WTC11 (cell line): ENCODE data around the gene FRMD8. TPM values are rescaled to one million over a fixed set of nuclear protein-coding genes. Genes with fewer than 3 reads are reported as not detected.

ENCODE experiments used
- ATAC-seq: fragments of 200-7000 bp; cut with Tn5 transposase; 2 replicates; pipeline ENCODE4 v1.10.0; 2021; ENCODE audit warnings: mild to moderate bottlenecking, moderate library complexity
- CTCF ChIA-PET: fragments of 300-600 bp; sonication (Branson Sonifier 250); formaldehyde crosslinking; loops from one replicate; lab custom pipeline; 2021; ENCODE audit warnings: antibody characterized with exemption; lab: Charles Lee
- POLR2A ChIA-PET: fragments of 350-600 bp; sonication (Branson Sonifier 250); formaldehyde crosslinking; loops from one replicate; lab custom pipeline; 2021; ENCODE audit warnings: antibody characterized with exemption; lab: Charles Lee
- DNase-seq: peaks from one replicate; pipeline ENCODE4 v3.0.0; 2021; ENCODE audit warnings: low spot score
- H3K27ac Mint-ChIP-seq: 2 replicates; pipeline ENCODE4 v1.8.0; 2021; ENCODE audit warnings: mixed read lengths
- H3K27me3 Mint-ChIP-seq: 2 replicates; pipeline ENCODE4 v1.8.0; 2021; ENCODE audit warnings: low read depth, mild to moderate bottlenecking, moderate library complexity, mixed read lengths
- H3K36me3 Mint-ChIP-seq: 2 replicates; pipeline ENCODE4 v1.8.0; 2021; ENCODE audit warnings: mixed read lengths
- H3K4me1 Mint-ChIP-seq: 2 replicates; pipeline ENCODE4 v1.8.0; 2022; ENCODE audit warnings: mixed read lengths
- H3K4me3 Mint-ChIP-seq: 2 replicates; pipeline ENCODE4 v1.8.0; 2021; ENCODE audit warnings: mild to moderate bottlenecking, moderate library complexity, mixed read lengths
- H3K9me3 Mint-ChIP-seq: 2 replicates; pipeline ENCODE4 v1.8.0; 2021; ENCODE audit warnings: mixed read lengths
- CREB1 ChIP-seq: sonication (generic); formaldehyde crosslinking; IDR thresholded peaks from 2 replicates; pipeline ENCODE4 v1.8.0; 2023; ENCODE audit warnings: mild to moderate bottlenecking, missing genetic modification reagents
- ESRRA ChIP-seq: sonication (generic); formaldehyde crosslinking; IDR thresholded peaks from 2 replicates; pipeline ENCODE4 v1.8.1; 2022; ENCODE audit warnings: mild to moderate bottlenecking, missing genetic modification reagents, borderline replicate concordance
- RELA ChIP-seq: sonication (generic); formaldehyde crosslinking; IDR thresholded peaks from 2 replicates; pipeline ENCODE4 v1.8.1; 2022; ENCODE audit warnings: missing genetic modification reagents, mild to moderate bottlenecking, borderline replicate concordance
- TCF7 ChIP-seq: sonication (generic); formaldehyde crosslinking; IDR thresholded peaks from 2 replicates; pipeline ENCODE4 v1.8.0; 2022; ENCODE audit warnings: mild to moderate bottlenecking, low read depth, missing genetic modification reagents, moderate library complexity
- ZBTB21 ChIP-seq: sonication (generic); formaldehyde crosslinking; IDR thresholded peaks from 2 replicates; pipeline ENCODE4 v1.8.1; 2023; ENCODE audit warnings: mild to moderate bottlenecking, missing genetic modification reagents, borderline replicate concordance
- ZNF396 ChIP-seq: fragments of 250-450 bp; sonication (Bioruptor Pico); IDR thresholded peaks from 2 replicates; pipeline ENCODE4 v1.8.0; 2021; ENCODE audit warnings: mild to moderate bottlenecking, moderate library complexity, borderline replicate concordance
- total RNA-seq: library from RNA; stranded (reverse); gene quantifications from 3 replicates; pipeline ENCODE4 v1.2.3, GENCODE V29; 2021
- TF ChIP-seq, protein P1 (sequence below): sonication (generic); formaldehyde crosslinking; IDR thresholded peaks from 2 replicates; pipeline ENCODE4 v1.8.0; 2022; ENCODE audit warnings: mild to moderate bottlenecking, missing genetic modification reagents
- TF ChIP-seq, protein P2 (sequence below): sonication (generic); formaldehyde crosslinking; IDR thresholded peaks from 2 replicates; pipeline ENCODE4 v1.8.0; 2023; ENCODE audit warnings: mild to moderate bottlenecking, missing genetic modification reagents
- TF ChIP-seq, protein P3 (sequence below): fragments of 200-600 bp; IDR thresholded peaks from 2 replicates; pipeline ENCODE4 v1.8.0; 2022; ENCODE audit warnings: antibody characterized with exemption

FRMD8 gene
- total RNA-seq, 1 experiment from 2014 or later = 23.7 TPM

DNA sequence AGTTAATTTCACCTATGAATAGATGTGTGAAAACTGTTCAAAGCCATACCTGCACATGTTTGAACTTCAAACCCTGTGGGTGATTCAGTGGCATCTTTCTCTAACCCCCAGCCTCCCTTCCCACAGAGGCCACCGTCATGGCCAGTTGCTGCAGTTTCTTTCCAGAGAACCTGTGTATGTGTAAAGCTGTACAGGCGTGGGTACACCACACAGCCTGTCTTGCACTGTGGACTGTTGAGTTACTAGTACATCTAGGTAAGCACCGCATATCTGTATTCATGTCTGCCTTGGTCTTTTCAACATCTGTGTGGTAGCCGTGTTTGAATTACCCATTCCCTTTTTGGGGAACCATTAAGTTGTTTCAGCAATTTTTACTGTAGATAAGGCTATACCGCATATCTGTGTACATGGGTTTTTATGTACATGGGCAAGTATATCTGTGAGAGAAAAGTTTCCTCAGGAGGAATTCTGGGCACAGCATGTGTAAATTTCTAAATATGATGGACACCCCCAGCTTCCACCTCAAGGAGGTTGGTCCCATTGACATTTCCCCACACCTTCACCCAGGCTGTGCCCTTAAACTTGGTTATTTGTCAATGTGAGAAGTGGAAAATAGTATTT lies 50.1 kb downstream of the FRMD8 start (continued):
- TF ChIP-seq, protein P1, sequence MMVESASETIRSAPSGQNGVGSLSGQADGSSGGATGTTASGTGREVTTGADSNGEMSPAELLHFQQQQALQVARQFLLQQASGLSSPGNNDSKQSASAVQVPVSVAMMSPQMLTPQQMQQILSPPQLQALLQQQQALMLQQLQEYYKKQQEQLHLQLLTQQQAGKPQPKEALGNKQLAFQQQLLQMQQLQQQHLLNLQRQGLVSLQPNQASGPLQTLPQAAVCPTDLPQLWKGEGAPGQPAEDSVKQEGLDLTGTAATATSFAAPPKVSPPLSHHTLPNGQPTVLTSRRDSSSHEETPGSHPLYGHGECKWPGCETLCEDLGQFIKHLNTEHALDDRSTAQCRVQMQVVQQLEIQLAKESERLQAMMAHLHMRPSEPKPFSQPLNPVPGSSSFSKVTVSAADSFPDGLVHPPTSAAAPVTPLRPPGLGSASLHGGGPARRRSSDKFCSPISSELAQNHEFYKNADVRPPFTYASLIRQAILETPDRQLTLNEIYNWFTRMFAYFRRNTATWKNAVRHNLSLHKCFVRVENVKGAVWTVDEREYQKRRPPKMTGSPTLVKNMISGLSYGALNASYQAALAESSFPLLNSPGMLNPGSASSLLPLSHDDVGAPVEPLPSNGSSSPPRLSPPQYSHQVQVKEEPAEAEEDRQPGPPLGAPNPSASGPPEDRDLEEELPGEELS (CRISPR knock-in tag) = no peak
- TF ChIP-seq ZNF396 (CRISPR knock-in tag) (no peak), RELA (no peak), CREB1 (CRISPR knock-in tag) (no peak)
- TF ChIP-seq, protein P2, sequence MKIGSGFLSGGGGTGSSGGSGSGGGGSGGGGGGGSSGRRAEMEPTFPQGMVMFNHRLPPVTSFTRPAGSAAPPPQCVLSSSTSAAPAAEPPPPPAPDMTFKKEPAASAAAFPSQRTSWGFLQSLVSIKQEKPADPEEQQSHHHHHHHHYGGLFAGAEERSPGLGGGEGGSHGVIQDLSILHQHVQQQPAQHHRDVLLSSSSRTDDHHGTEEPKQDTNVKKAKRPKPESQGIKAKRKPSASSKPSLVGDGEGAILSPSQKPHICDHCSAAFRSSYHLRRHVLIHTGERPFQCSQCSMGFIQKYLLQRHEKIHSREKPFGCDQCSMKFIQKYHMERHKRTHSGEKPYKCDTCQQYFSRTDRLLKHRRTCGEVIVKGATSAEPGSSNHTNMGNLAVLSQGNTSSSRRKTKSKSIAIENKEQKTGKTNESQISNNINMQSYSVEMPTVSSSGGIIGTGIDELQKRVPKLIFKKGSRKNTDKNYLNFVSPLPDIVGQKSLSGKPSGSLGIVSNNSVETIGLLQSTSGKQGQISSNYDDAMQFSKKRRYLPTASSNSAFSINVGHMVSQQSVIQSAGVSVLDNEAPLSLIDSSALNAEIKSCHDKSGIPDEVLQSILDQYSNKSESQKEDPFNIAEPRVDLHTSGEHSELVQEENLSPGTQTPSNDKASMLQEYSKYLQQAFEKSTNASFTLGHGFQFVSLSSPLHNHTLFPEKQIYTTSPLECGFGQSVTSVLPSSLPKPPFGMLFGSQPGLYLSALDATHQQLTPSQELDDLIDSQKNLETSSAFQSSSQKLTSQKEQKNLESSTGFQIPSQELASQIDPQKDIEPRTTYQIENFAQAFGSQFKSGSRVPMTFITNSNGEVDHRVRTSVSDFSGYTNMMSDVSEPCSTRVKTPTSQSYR (CRISPR knock-in tag) = no peak

DNA sequence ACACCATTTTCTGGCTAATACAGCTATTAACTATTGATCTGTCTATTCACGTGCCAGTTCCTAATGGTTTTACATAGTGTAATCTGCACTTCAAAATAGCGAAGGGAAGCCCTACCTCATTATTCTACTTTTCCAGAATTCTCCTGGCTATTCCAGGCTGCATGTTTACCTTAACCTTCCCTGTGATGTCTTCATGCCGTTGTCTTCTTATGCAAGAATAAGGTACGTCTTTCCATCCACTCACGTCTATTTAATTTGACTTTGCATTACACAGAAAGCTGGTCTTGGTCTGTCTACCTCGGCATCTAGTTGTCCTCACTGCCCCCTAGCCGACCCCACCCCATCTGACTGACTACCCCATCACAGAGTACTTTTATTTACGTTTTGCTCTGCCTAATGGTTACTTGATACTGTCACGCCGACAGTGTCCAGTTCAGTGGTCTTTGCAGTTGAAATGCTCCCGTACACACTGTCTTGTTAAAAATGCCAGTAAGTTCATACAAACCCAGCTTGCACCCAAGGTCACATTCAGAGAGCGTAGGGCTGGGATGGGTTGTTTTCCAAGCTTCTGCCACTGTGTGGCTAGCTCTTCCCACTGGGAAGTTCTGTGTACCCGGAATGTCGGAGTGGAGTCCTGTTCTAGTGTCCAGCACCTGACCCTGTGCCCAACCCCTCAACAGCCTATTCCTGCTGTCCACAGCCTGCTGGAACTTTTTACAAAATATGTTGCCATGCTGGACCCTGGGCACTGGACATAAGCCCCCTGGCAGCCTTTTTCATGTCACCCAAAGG lies 51.2 kb downstream of the FRMD8 start:
- ChIA-PET POLR2A (interaction anchor here (0.6 kb wide), 1 partner anchor 104 kb away, joined by 8 read pairs; the partner anchor contains the start of gene DPF2), CTCF (interaction anchor here (0.7 to 1.5 kb wide), 4 partner anchors 9 to 82 kb away, joined by 3 to 5 read pairs (median 4); no protein-coding TSS in a partner anchor)
- ATAC-seq (no peak), DNase-seq (no peak)
- H3K9me3 Mint-ChIP-seq = no peaks in the 10 kb centered on the region
- no peaks in the 10 kb centered on the region for H3K36me3 Mint-ChIP-seq
- TF ChIP-seq, protein P3, sequence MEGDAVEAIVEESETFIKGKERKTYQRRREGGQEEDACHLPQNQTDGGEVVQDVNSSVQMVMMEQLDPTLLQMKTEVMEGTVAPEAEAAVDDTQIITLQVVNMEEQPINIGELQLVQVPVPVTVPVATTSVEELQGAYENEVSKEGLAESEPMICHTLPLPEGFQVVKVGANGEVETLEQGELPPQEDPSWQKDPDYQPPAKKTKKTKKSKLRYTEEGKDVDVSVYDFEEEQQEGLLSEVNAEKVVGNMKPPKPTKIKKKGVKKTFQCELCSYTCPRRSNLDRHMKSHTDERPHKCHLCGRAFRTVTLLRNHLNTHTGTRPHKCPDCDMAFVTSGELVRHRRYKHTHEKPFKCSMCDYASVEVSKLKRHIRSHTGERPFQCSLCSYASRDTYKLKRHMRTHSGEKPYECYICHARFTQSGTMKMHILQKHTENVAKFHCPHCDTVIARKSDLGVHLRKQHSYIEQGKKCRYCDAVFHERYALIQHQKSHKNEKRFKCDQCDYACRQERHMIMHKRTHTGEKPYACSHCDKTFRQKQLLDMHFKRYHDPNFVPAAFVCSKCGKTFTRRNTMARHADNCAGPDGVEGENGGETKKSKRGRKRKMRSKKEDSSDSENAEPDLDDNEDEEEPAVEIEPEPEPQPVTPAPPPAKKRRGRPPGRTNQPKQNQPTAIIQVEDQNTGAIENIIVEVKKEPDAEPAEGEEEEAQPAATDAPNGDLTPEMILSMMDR = no peak
- TF ChIP-seq ZBTB21 (CRISPR knock-in tag) (no peak), ESRRA (CRISPR knock-in tag) (no peak), TCF7 (no peak)
- TF ChIP-seq, protein P2 (CRISPR knock-in tag) = no peak
- H3K4me3 Mint-ChIP-seq = no peak overlapping the region
- H3K27ac Mint-ChIP-seq = no peak overlapping the region
- no peaks in the 10 kb centered on the region for H3K27me3 Mint-ChIP-seq
- peaks cover 8% of the 10 kb centered on the region for H3K4me1 Mint-ChIP-seq
